H1 (cell line): ENCODE results near the gene DUSP12. TPM values are rescaled to one million over a fixed set of nuclear protein-coding genes. Genes with fewer than 3 reads are reported as not detected.

Source experiments
- CTCF ChIA-PET: fragments of 300-600 bp; sonication (Branson Sonifier 250); formaldehyde crosslinking; loops from one replicate; lab custom pipeline; 2021; ENCODE audit not compliant: partially characterized antibody; lab: Charles Lee
- POLR2A ChIA-PET: fragments of 300-600 bp; sonication (Branson Sonifier 250); formaldehyde crosslinking; loops from one replicate; lab custom pipeline; 2021; ENCODE audit warnings: inconsistent platforms; ENCODE audit not compliant: partially characterized antibody; lab: Charles Lee
- DNase-seq, 2 experiments: peaks; one replicate each; pipeline versions ENCODE4 v3.0.0 to v3.0.0-alpha.2; 2010 to 2022; ENCODE audit warnings: low spot score in 2 of 2, low read depth in 1 of 2, mixed read lengths in 1 of 2
- FAIRE-seq: peaks from 2 replicates; lab custom pipeline; 2011; peaks lifted over from hg19 to GRCh38; lab: Jason Lieb, UNC
- H2AFZ ChIP-seq: 2 replicates; pipeline ENCODE4 v1.8.1; 2012; ENCODE audit warnings: low read length, inconsistent platforms
- H2AK5ac ChIP-seq: 2 replicates; pipeline ENCODE4 v1.6.1; 2013; ENCODE audit warnings: low read depth, low read length
- H2BK120ac ChIP-seq: replicated peaks from 2 replicates; pipeline ENCODE3; 2013; ENCODE audit warnings: low read depth, low read length, inconsistent platforms
- H2BK12ac ChIP-seq: 2 replicates; pipeline ENCODE4 v1.6.1; 2013; ENCODE audit warnings: low read depth, low read length
- H2BK15ac ChIP-seq: 2 replicates; pipeline ENCODE4 v1.6.1; 2013; ENCODE audit warnings: low read length
- H2BK20ac ChIP-seq: 2 replicates; pipeline ENCODE4 v1.6.1; 2013; ENCODE audit warnings: low read length
- H2BK5ac ChIP-seq: 2 replicates; pipeline ENCODE4 v1.6.1; 2013; ENCODE audit warnings: low read depth, low read length
- H3K14ac ChIP-seq: 2 replicates; pipeline ENCODE4 v1.6.1; 2013; ENCODE audit warnings: inconsistent platforms; ENCODE audit not compliant: insufficient read length
- H3K18ac ChIP-seq: 2 replicates; pipeline ENCODE4 v1.6.1; 2013; ENCODE audit warnings: low read length; ENCODE audit errors: extremely low read depth
- H3K23ac ChIP-seq: 2 replicates; pipeline ENCODE4 v1.6.1; 2013; ENCODE audit warnings: inconsistent platforms; ENCODE audit not compliant: insufficient read length
- H3K23me2 ChIP-seq: 2 replicates; pipeline ENCODE4 v1.6.1; 2013; ENCODE audit warnings: low read depth, low read length
- H3K27ac ChIP-seq: 2 replicates; pipeline ENCODE4 v1.6.1; 2011; ENCODE audit warnings: low read depth, low read length, inconsistent platforms
- H3K27me3 ChIP-seq, 4 experiments: replicated peaks in 1 of 4; 1 replicate in 1 of 4; 2 replicates in 3 of 4; pipeline versions ENCODE4 v1.6.1 to v1.8.1; 2011 to 2013; ENCODE audit warnings: low read length in 3 of 4, mild to moderate bottlenecking in 3 of 4, inconsistent platforms in 2 of 4, mixed read lengths in 2 of 4, moderate library complexity in 1 of 4; ENCODE audit not compliant: control insufficient read depth in 3 of 4, insufficient read depth in 3 of 4; ENCODE audit errors: extremely low read depth in 1 of 4
- H3K36me3 ChIP-seq, 4 experiments: 2 replicates each; pipeline versions ENCODE4 v1.6.1 to v1.8.1; 2011 to 2013; ENCODE audit warnings: mild to moderate bottlenecking in 4 of 4, low read length in 3 of 4, moderate library complexity in 2 of 4, control low read depth in 1 of 4, inconsistent platforms in 1 of 4; ENCODE audit not compliant: insufficient read depth in 4 of 4, control insufficient read depth in 2 of 4
- H3K4ac ChIP-seq: replicated peaks from 2 replicates; pipeline ENCODE3; 2013; ENCODE audit warnings: low read length, low read depth, mixed read lengths, inconsistent platforms; ENCODE audit not compliant: insufficient read length
- H3K4me1 ChIP-seq, 4 experiments: replicated peaks in 1 of 4; 1 replicate in 1 of 4; 2 replicates in 3 of 4; pipeline versions ENCODE4 v1.6.1 to v1.8.1; 2011 to 2013; ENCODE audit warnings: low read length in 3 of 4, inconsistent platforms in 2 of 4, mixed read lengths in 1 of 4; ENCODE audit not compliant: insufficient read depth in 4 of 4, control insufficient read depth in 3 of 4
- H3K4me2 ChIP-seq, 2 experiments: 2 replicates each; pipeline versions ENCODE4 v1.6.1 to v1.8.1; 2011 to 2013; ENCODE audit warnings: low read depth in 2 of 2, low read length in 2 of 2, control low read depth in 1 of 2, inconsistent platforms in 1 of 2, mild to moderate bottlenecking in 1 of 2; ENCODE audit not compliant: insufficient read depth in 1 of 2
- H3K4me3 ChIP-seq, 4 experiments: fragments of 200-600, 300-600 bp in 1 of 4; sonication (generic), shearing (Covaris generic), sonication (Bioruptor Twin) in 1 of 4; 2 replicates each; pipeline versions ENCODE4 v1.5.1 to v1.8.1; 2011 to 2016; ENCODE audit warnings: low read length in 4 of 4, low read depth in 3 of 4, control low read depth in 2 of 4, inconsistent platforms in 2 of 4, mild to moderate bottlenecking in 2 of 4, mixed read lengths in 1 of 4, moderate library complexity in 1 of 4; ENCODE audit not compliant: insufficient read depth in 2 of 4; ENCODE audit errors: extremely low read depth in 1 of 4
- H3K56ac ChIP-seq: replicated peaks from 2 replicates; pipeline ENCODE3; 2013; ENCODE audit warnings: low read depth, mild to moderate bottlenecking, mixed read lengths, low read length, inconsistent platforms; ENCODE audit not compliant: insufficient read length
- H3K79me1 ChIP-seq: 2 replicates; pipeline ENCODE4 v1.6.1; 2013; ENCODE audit warnings: low read depth, low read length, control low read depth
- H3K79me2 ChIP-seq, 2 experiments: 2 replicates each; pipeline versions ENCODE4 v1.6.1 to v1.8.1; 2012 to 2013; ENCODE audit warnings: low read length in 2 of 2, mild to moderate bottlenecking in 2 of 2, inconsistent platforms in 1 of 2; ENCODE audit not compliant: insufficient read depth in 2 of 2, control insufficient read depth in 1 of 2
- H3K9ac ChIP-seq, 4 experiments: replicated peaks in 1 of 4; 1 replicate in 1 of 4; 2 replicates in 3 of 4; pipeline versions ENCODE4 v1.6.1 to v1.8.1; 2011 to 2013; ENCODE audit warnings: low read depth in 3 of 4, low read length in 3 of 4, control low read depth in 2 of 4, mild to moderate bottlenecking in 2 of 4, moderate library complexity in 2 of 4, inconsistent platforms in 1 of 4; ENCODE audit errors: extremely low read depth in 1 of 4
- H3K9me3 ChIP-seq, 2 experiments: 2 replicates each; pipeline versions ENCODE4 v1.6.1 to v1.8.1; 2012 to 2013; ENCODE audit warnings: mild to moderate bottlenecking in 2 of 2, moderate library complexity in 2 of 2, control low read depth in 1 of 2, inconsistent platforms in 1 of 2, low read depth in 1 of 2, low read length in 1 of 2, mixed read lengths in 1 of 2; ENCODE audit not compliant: insufficient read depth in 2 of 2
- H4K20me1 ChIP-seq, 2 experiments: replicated peaks in 1 of 2; 2 replicates each; pipeline versions ENCODE3 to v1.8.1; 2011 to 2013; ENCODE audit warnings: inconsistent platforms in 2 of 2, low read length in 2 of 2, mild to moderate bottlenecking in 1 of 2; ENCODE audit not compliant: insufficient read depth in 2 of 2, control insufficient read depth in 1 of 2
- H4K5ac ChIP-seq: 2 replicates; pipeline ENCODE4 v1.6.1; 2013; ENCODE audit warnings: low read length, low read depth, mixed read lengths, inconsistent platforms; ENCODE audit not compliant: insufficient read length
- H4K8ac ChIP-seq: 2 replicates; pipeline ENCODE4 v1.8.0; 2013; ENCODE audit warnings: mild to moderate bottlenecking, moderate library complexity, low read length, inconsistent platforms; ENCODE audit not compliant: insufficient read depth; ENCODE audit errors: extremely low read depth
- H4K91ac ChIP-seq: replicated peaks from 2 replicates; pipeline ENCODE3; 2013; ENCODE audit warnings: low read length, mixed read lengths, inconsistent platforms; ENCODE audit not compliant: insufficient read length
- JUN ChIP-seq: IDR thresholded peaks from 2 replicates; pipeline ENCODE4 v1.6.1; 2011; ENCODE audit warnings: low read depth, mild to moderate bottlenecking, improper control_type of control experiment, low read length
- JUND ChIP-seq: IDR thresholded peaks from 2 replicates; pipeline ENCODE4 v1.6.1; 2011; ENCODE audit warnings: mild to moderate bottlenecking, improper control_type of control experiment, low read length
- NRF1 ChIP-seq: IDR thresholded peaks from 2 replicates; pipeline ENCODE4 v1.6.1; 2011; ENCODE audit warnings: mild to moderate bottlenecking, low read depth, low read length, improper control_type of control experiment
- SRF ChIP-seq: IDR thresholded peaks from 2 replicates; pipeline ENCODE4 v1.6.1; 2011; ENCODE audit warnings: mild to moderate bottlenecking, low read depth, low read length, moderate library complexity
- WGBS, 2 experiments: shearing (Covaris generic) in 1 of 2; methylation state at CpG; one replicate each; pipeline versions ENCODE4 v1.1.6 to v1.1.7; 2013 to 2015; ENCODE audit warnings: low lambda C conversion rate in 2 of 2, mixed read lengths in 2 of 2, inconsistent platforms in 1 of 2, low coverage in 1 of 2, missing lambda C conversion rate in 1 of 2; ENCODE audit not compliant: insufficient replicate concordance in 2 of 2, insufficient coverage in 1 of 2, insufficient read length in 1 of 2; ENCODE audit errors: extremely low coverage in 1 of 2, missing lambda C conversion rate in 1 of 2; 5-methylcytosine and 5-hydroxymethylcytosine counted together
- polyA plus RNA-seq, 7 experiments: library from polyadenylated mRNA; depleted of rRNA in 3 of 7; stranded (reverse) in 5 of 7; unstranded in 2 of 7; fragments of >200 nt in 5 of 7; fragments of 200-250 nt in 2 of 7; gene quantifications; 1 replicate in 5 of 7; 2 replicates in 1 of 7; 4 replicates in 1 of 7; pipeline versions ENCODE4 v1.2.1 to v1.2.3, GENCODE V29; 2011 to 2013; ENCODE audit warnings: missing spikeins in 2 of 7, mixed read lengths in 2 of 7
- total RNA-seq: library from RNA; stranded (reverse); fragmentation: NEBNext Ultra II Directional; extraction: Animal tissue kit (Norgen Biotek cat#: 25700); gene quantifications from 2 replicates; pipeline ENCODE4 v1.2.1, GENCODE V29; 2021

DUSP12 gene
- total and polyA plus RNA-seq, 2 of the 8 experiments (the other 6 are each of a cell fraction or from before 2014, with no cell fraction given) = 27.6 to 33.9 TPM

DNA sequence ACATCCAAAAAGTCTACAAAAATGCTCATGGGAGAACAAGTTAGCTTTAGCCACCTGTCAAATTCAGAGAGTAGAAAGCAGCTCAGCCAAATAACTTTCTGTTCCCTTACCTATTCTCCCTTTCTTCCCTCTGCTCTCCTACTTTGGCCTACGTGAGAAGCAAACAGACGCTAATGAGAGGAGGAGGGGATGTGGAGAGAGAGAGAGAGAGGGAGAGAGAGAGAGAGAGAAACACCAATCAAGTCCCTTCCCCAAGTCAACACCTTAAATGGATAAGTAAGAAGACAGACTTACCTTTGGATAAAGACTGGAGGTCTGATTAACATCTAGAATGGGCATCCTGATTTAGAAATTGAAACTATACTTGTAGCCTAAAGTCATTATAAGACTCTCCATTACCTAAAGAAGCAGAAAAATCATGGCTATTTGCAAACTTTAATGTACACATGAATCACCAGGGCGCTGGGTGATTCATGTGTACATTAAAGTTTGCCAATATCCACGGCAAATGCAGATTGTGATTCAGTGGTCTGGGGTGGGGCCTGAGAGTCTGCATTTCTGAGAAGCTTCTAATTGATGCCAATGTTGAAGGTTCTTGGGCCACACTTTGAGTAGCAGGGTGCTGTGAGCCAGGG lies 13.1 kb upstream of the DUSP12 start:
- Histone ChIP-seq H4K5ac (no peak overlapping the region), H3K79me1 (no peaks in the 10 kb centered on the region), H3K23ac (no peak overlapping the region), H3K4ac (no peak overlapping the region), H3K23me2 (no peaks in the 10 kb centered on the region), H2BK12ac (no peak overlapping the region), H3K4me3 (no peak overlapping the region; a peak in 1 of 8 replicates), H2BK120ac (no peak overlapping the region), H3K56ac (no peak overlapping the region), H4K8ac (no peak overlapping the region), H3K27me3 (no peaks in the 10 kb centered on the region), H3K79me2 (no peaks in the 10 kb centered on the region), H3K36me3 (no peaks in the 10 kb centered on the region), H4K20me1 (peaks cover 0 to 1% of the 10 kb centered on the region in 2 experiments), H3K4me1 (peaks cover 1 to 14% (median 4%) of the 10 kb centered on the region in 4 experiments; a peak in 4 of 7 replicates), H3K18ac (no peak overlapping the region), H2AK5ac (no peak overlapping the region), H2BK20ac (no peak overlapping the region), H3K4me2 (no peak overlapping the region; a peak in 1 of 4 replicates), H2BK15ac (no peak overlapping the region), H3K27ac (no peak overlapping the region), H4K91ac (no peak overlapping the region), H2BK5ac (no peak overlapping the region), H3K9ac (no peak overlapping the region), H2AFZ (no peak overlapping the region), H3K14ac (no peak overlapping the region), H3K9me3 (no peaks in the 10 kb centered on the region)
- DNase-seq (no peak), FAIRE-seq (no peak)
- TF ChIP-seq JUND (peak; percentile 51; the same call in 1 of the 2 replicates), JUN (no peak), NRF1 (no peak), SRF (peak; percentile 31; the same call in 1 of the 2 replicates)
- POLR2A ChIA-PET = interaction anchor here (1.2 to 3.5 kb wide), 3 partner anchors 10 to 21 kb away, joined by 3 to 27 read pairs (median 4); partner anchors contain the start of gene DUSP12
- CTCF ChIA-PET = interaction anchor here (1.2 to 10.3 kb wide), 6 partner anchors 9 to 252 kb away, joined by 4 to 69 read pairs (median 34); partner anchors contain the start of gene DUSP12
- 51% methylated on average over 4 of the region's 4 CpGs; no CpG with 5 or more reads in 1 of the 2 experiments for WGBS, 2 experiments
